GM23338 (cell line): ENCODE measurements around the gene SDC1. TPM values are rescaled to one million over a fixed set of nuclear protein-coding genes. Genes with fewer than 3 reads are reported as not detected.

Experiments
- ATAC-seq: fragments of 200-7000 bp; cut with Tn5 transposase; 3 replicates; pipeline ENCODE4 v1.9.1; 2020
- DNase-seq: peaks from one replicate; pipeline ENCODE4 v3.0.0-alpha.2; 2015; ENCODE audit warnings: low spot score
- H2AFZ ChIP-seq: fragments of 200-600 bp; sonication (generic); 2 replicates; pipeline ENCODE4 v1.8.0; 2016; ENCODE audit warnings: antibody characterized with exemption, mild to moderate bottlenecking, moderate library complexity
- H3F3A ChIP-seq: fragments of 200-600 bp; sonication (generic); replicated peaks from 2 replicates; pipeline ENCODE4 v1.8.0; 2017; ENCODE audit warnings: antibody characterized with exemption, mixed run types, low read depth
- H3K27ac ChIP-seq: fragments of 200-600 bp; sonication (generic); 2 replicates; pipeline ENCODE4 v1.6.1; 2016; ENCODE audit warnings: low read depth
- H3K27me3 ChIP-seq: fragments of 200-600 bp; sonication (generic); 2 replicates; pipeline ENCODE4 v1.8.0; 2016; ENCODE audit warnings: mild to moderate bottlenecking, mixed run types, moderate library complexity; ENCODE audit not compliant: insufficient read depth
- H3K36me3 ChIP-seq: fragments of 200-600 bp; sonication (generic); 2 replicates; pipeline ENCODE4 v1.8.0; 2016; ENCODE audit warnings: mild to moderate bottlenecking; ENCODE audit not compliant: insufficient read depth
- H3K4me1 ChIP-seq: fragments of 200-600 bp; sonication (generic); 2 replicates; pipeline ENCODE4 v1.8.0; 2016; ENCODE audit warnings: mild to moderate bottlenecking, moderate library complexity; ENCODE audit not compliant: insufficient read depth
- H3K4me2 ChIP-seq: fragments of 200-600 bp; sonication (generic); 2 replicates; pipeline ENCODE4 v1.7.1; 2017; ENCODE audit warnings: mixed run types
- H3K4me3 ChIP-seq: fragments of 200-600 bp; sonication (generic); 2 replicates; pipeline ENCODE4 v1.6.1; 2016; ENCODE audit warnings: mixed run types
- H3K79me2 ChIP-seq: fragments of 200-600 bp; sonication (generic); replicated peaks from 2 replicates; pipeline ENCODE4 v1.8.0; 2017; ENCODE audit warnings: mild to moderate bottlenecking; ENCODE audit not compliant: insufficient read depth
- H3K9me2 ChIP-seq: fragments of 200-600 bp; sonication (generic); 2 replicates; pipeline ENCODE4 v1.8.0; 2017; ENCODE audit not compliant: insufficient read depth
- H4K20me1 ChIP-seq: fragments of 200-600 bp; sonication (generic); replicated peaks from 2 replicates; pipeline ENCODE4 v1.8.0; 2017; ENCODE audit warnings: mild to moderate bottlenecking; ENCODE audit not compliant: insufficient read depth
- H3K27ac Mint-ChIP-seq: 2 replicates; pipeline ENCODE4 v1.8.0; 2020; ENCODE audit warnings: inconsistent platforms, mild to moderate bottlenecking, moderate library complexity, mixed read lengths
- H3K27me3 Mint-ChIP-seq: 3 replicates; pipeline ENCODE4 v1.8.0; 2022; ENCODE audit warnings: low read depth, mild to moderate bottlenecking, moderate library complexity, mixed read lengths, inconsistent platforms; ENCODE audit not compliant: insufficient read depth, poor library complexity
- H3K36me3 Mint-ChIP-seq: 3 replicates; pipeline ENCODE4 v1.8.0; 2021; ENCODE audit warnings: low read depth, mild to moderate bottlenecking, inconsistent platforms, moderate library complexity, mixed read lengths
- H3K4me1 Mint-ChIP-seq: 3 replicates; pipeline ENCODE4 v1.8.0; 2020; ENCODE audit warnings: mild to moderate bottlenecking, inconsistent platforms, mixed read lengths
- H3K4me3 Mint-ChIP-seq: 3 replicates; pipeline ENCODE4 v1.8.0; 2021; ENCODE audit warnings: moderate library complexity, mild to moderate bottlenecking, inconsistent platforms, mixed read lengths
- H3K9me3 Mint-ChIP-seq: 3 replicates; pipeline ENCODE4 v1.8.0; 2020; ENCODE audit warnings: moderate library complexity, mild to moderate bottlenecking, inconsistent platforms, mixed read lengths
- CREB1 ChIP-seq: fragments of 250-450 bp; sonication (Bioruptor Pico); IDR thresholded peaks from 2 replicates; pipeline ENCODE4 v1.5.0; 2020; ENCODE audit warnings: low read depth, mild to moderate bottlenecking, moderate library complexity
- CTCF ChIP-seq, 2 experiments: fragments of 200-600 bp in 1 of 2; sonication (generic) in 1 of 2; conservative IDR thresholded peaks; 2 replicates each; pipeline versions ENCODE4 v1.5.1 to v1.6.1; 2016 to 2017; ENCODE audit warnings: antibody characterized with exemption in 2 of 2, low read depth in 2 of 2, mild to moderate bottlenecking in 2 of 2, moderate library complexity in 1 of 2
- ETS1 ChIP-seq: IDR thresholded peaks from 2 replicates; pipeline ENCODE4 v1.6.1; 2016; ENCODE audit warnings: antibody characterized with exemption
- EZH2 ChIP-seq: fragments of 200-600 bp; sonication (generic); IDR thresholded peaks from one replicate; pipeline ENCODE4 v1.8.0; 2017; ENCODE audit warnings: antibody characterized with exemption, mild to moderate bottlenecking, low read depth; ENCODE audit not compliant: unreplicated experiment
- EZH2phosphoT487 ChIP-seq: fragments of 200-600 bp; sonication (generic); IDR thresholded peaks from one replicate; pipeline ENCODE4 v1.8.1; 2018; ENCODE audit warnings: antibody characterized with exemption; ENCODE audit not compliant: unreplicated experiment
- JUNB ChIP-seq: IDR thresholded peaks from one replicate; pipeline ENCODE4 v1.6.1; 2016; ENCODE audit warnings: antibody characterized with exemption; ENCODE audit not compliant: unreplicated experiment
- NANOG ChIP-seq: IDR thresholded peaks from 2 replicates; pipeline ENCODE4 v1.6.1; 2016; ENCODE audit warnings: antibody characterized with exemption, borderline replicate concordance
- POLR2AphosphoS5 ChIP-seq: IDR thresholded peaks from 2 replicates; pipeline ENCODE4 v1.6.1; 2016; ENCODE audit warnings: antibody characterized with exemption, low read depth
- REST ChIP-seq: IDR thresholded peaks from one replicate; pipeline ENCODE4 v1.6.1; 2018; ENCODE audit warnings: antibody characterized with exemption; ENCODE audit not compliant: unreplicated experiment
- STAT1 ChIP-seq: IDR thresholded peaks from one replicate; pipeline ENCODE4 v1.6.1; 2016; ENCODE audit warnings: antibody characterized with exemption; ENCODE audit not compliant: unreplicated experiment
- ZNF114 ChIP-seq: fragments of 250-450 bp; sonication (Bioruptor Pico); IDR thresholded peaks from 2 replicates; pipeline ENCODE4 v1.5.0; 2020; ENCODE audit warnings: mild to moderate bottlenecking, moderate library complexity
- ZNF331 ChIP-seq: fragments of 250-450 bp; sonication (Bioruptor Pico); IDR thresholded peaks from 2 replicates; pipeline ENCODE4 v1.5.0; 2020; ENCODE audit warnings: low read depth, mild to moderate bottlenecking, moderate library complexity
- ZNF462 ChIP-seq: fragments of 250-450 bp; sonication (Bioruptor Pico); IDR thresholded peaks from 2 replicates; pipeline ENCODE4 v1.5.0; 2020; ENCODE audit warnings: mild to moderate bottlenecking, moderate library complexity
- polyA plus RNA-seq: library from polyadenylated mRNA; unstranded; fragments of >200 nt; fragmentation: Nextera tagmentation; extraction: Ambion mirVana; gene quantifications from 2 replicates; pipeline ENCODE4 v1.2.1, GENCODE V29; 2016
- total RNA-seq: library from RNA; depleted of rRNA; stranded (reverse); fragments of >200 nt; shearing (Covaris generic); gene quantifications from 2 replicates; pipeline ENCODE4 v1.2.3, GENCODE V29; 2014

SDC1 gene
- total and polyA plus RNA-seq, 2 experiments from 2014 or later: 16.6 to 43.0 TPM

GRCh38 chr2:20211420-20211819 lies 13.5 kb downstream of the SDC1 start:
- Mint-ChIP-seq H3K27ac (no peak overlapping the region), H3K4me3 (no peak overlapping the region), H3K9me3 (no peaks in the 10 kb centered on the region), H3K36me3 (0 out of 3 replicates have a peak, but pooled peaks cover 3% of the 10 kb centered on the region), H3K4me1 (peaks cover 44% of the 10 kb centered on the region), H3K27me3 (peaks cover 5% of the 10 kb centered on the region)
- Histone ChIP-seq H3K27ac (no peak overlapping the region), H3K4me1 (peaks cover 14% of the 10 kb centered on the region; the same call in 1 of the 2 replicates), H3K4me3 (no peak overlapping the region), H3F3A (no peaks in the 10 kb centered on the region), H3K9me2 (no peaks in the 10 kb centered on the region), H3K27me3 (no peaks in the 10 kb centered on the region), H2AFZ (no peak overlapping the region), H4K20me1 (peaks cover 5% of the 10 kb centered on the region; the same call in 1 of the 2 replicates), H3K79me2 (peaks cover 75% of the 10 kb centered on the region), H3K36me3 (no peaks in the 10 kb centered on the region), H3K4me2 (no peak overlapping the region)
- no peak for ATAC-seq
- no peak for TF ChIP-seq CREB1 (CRISPR knock-in tag)
- no peak for TF ChIP-seq NANOG
- TF ChIP-seq CTCF (conservative IDR thresholded peaks at IDR 0.05; ENCODE audit: low read depth in 2 of 2): no peak
- no peak for TF ChIP-seq ZNF331 (CRISPR knock-in tag)
- TF ChIP-seq ZNF462 (CRISPR knock-in tag): no peak
- no peak for TF ChIP-seq ZNF114 (CRISPR knock-in tag)
- TF ChIP-seq POLR2AphosphoS5: no peak
- no peak for TF ChIP-seq STAT1
- no peak for TF ChIP-seq REST
- no peak for TF ChIP-seq EZH2
- TF ChIP-seq ETS1: no peak
- no peak for TF ChIP-seq JUNB
- no peak for TF ChIP-seq EZH2phosphoT487
- no peak for DNase-seq
